Transverse colon (tissue), 4 donors: ENCODE data around the gene DLK2.

Source experiments
- EP300 ChIP-seq: sonication (generic); formaldehyde crosslinking; IDR thresholded peaks from one replicate; pipeline ENCODE4 v1.6.1; 2017; ENCODE audit warnings: antibody characterized with exemption, low read depth
- POLR2A ChIP-seq: fragments of 450-650 bp; IDR thresholded peaks from one replicate; pipeline ENCODE4 v1.6.1; 2016; ENCODE audit warnings: antibody characterized with exemption, mild to moderate bottlenecking, moderate library complexity
- POLR2AphosphoS5 ChIP-seq, 3 donors: sonication (generic); formaldehyde crosslinking; IDR thresholded peaks; one replicate each; pipeline ENCODE4 v1.6.1; 2016; ENCODE audit warnings: antibody characterized with exemption in 3 of 3
- TF ChIP-seq, protein P1 (sequence below), 5 experiments: fragments of 200-600 bp in 3 of 5; fragments of 450-650 bp in 2 of 5; sonication (generic) in 3 of 5; IDR thresholded peaks; 1 replicate in 2 of 5; 2 replicates in 3 of 5; pipeline ENCODE4 v1.5.1; 2016 to 2017; ENCODE audit warnings: antibody characterized with exemption in 5 of 5, inconsistent platforms in 3 of 5, mild to moderate bottlenecking in 2 of 5, moderate library complexity in 1 of 5

DNA sequence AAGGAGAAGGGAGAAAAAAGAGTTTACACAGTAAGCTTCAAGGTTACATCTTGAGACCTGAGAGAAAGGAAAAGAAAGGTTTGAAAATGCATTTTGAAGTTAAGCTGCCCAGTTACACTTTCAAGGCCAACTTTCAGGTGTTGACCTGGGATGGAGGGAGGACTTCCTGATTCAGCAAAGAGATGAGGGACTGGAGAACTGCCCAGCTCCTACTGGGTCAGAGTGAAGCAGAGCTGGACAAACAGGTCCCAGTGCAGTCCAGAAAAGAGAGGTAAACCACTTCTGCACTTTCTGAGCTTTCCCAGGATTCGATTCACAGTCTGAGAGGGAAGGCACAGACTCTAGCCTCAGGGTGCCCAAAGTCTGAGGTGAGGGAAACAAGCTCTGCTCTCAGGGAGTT is 16.1 kb upstream of the DLK2 start:
- TF ChIP-seq, protein P1, sequence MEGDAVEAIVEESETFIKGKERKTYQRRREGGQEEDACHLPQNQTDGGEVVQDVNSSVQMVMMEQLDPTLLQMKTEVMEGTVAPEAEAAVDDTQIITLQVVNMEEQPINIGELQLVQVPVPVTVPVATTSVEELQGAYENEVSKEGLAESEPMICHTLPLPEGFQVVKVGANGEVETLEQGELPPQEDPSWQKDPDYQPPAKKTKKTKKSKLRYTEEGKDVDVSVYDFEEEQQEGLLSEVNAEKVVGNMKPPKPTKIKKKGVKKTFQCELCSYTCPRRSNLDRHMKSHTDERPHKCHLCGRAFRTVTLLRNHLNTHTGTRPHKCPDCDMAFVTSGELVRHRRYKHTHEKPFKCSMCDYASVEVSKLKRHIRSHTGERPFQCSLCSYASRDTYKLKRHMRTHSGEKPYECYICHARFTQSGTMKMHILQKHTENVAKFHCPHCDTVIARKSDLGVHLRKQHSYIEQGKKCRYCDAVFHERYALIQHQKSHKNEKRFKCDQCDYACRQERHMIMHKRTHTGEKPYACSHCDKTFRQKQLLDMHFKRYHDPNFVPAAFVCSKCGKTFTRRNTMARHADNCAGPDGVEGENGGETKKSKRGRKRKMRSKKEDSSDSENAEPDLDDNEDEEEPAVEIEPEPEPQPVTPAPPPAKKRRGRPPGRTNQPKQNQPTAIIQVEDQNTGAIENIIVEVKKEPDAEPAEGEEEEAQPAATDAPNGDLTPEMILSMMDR (IDR thresholded peaks at IDR 0.05) = no peak
- TF ChIP-seq POLR2A (no peak), POLR2AphosphoS5 (IDR thresholded peaks at IDR 0.05) (no peak), EP300 (no peak)
